GM23338 (cell line): Measurements from ENCODE around the gene DUS4L. TPM values are rescaled to one million over a fixed set of nuclear protein-coding genes. Genes with fewer than 3 reads are reported as not detected.

Experiments used
- ATAC-seq: fragments of 200-7000 bp; cut with Tn5 transposase; 3 replicates; pipeline ENCODE4 v1.9.1; 2020
- DNase-seq: peaks from one replicate; pipeline ENCODE4 v3.0.0-alpha.2; 2015; ENCODE audit warnings: low spot score
- H2AFZ ChIP-seq: fragments of 200-600 bp; sonication (generic); 2 replicates; pipeline ENCODE4 v1.8.0; 2016; ENCODE audit warnings: antibody characterized with exemption, mild to moderate bottlenecking, moderate library complexity
- H3F3A ChIP-seq: fragments of 200-600 bp; sonication (generic); replicated peaks from 2 replicates; pipeline ENCODE4 v1.8.0; 2017; ENCODE audit warnings: antibody characterized with exemption, mixed run types, low read depth
- H3K27ac ChIP-seq: fragments of 200-600 bp; sonication (generic); 2 replicates; pipeline ENCODE4 v1.6.1; 2016; ENCODE audit warnings: low read depth
- H3K27me3 ChIP-seq: fragments of 200-600 bp; sonication (generic); 2 replicates; pipeline ENCODE4 v1.8.0; 2016; ENCODE audit warnings: mild to moderate bottlenecking, mixed run types, moderate library complexity; ENCODE audit not compliant: insufficient read depth
- H3K36me3 ChIP-seq: fragments of 200-600 bp; sonication (generic); 2 replicates; pipeline ENCODE4 v1.8.0; 2016; ENCODE audit warnings: mild to moderate bottlenecking; ENCODE audit not compliant: insufficient read depth
- H3K4me1 ChIP-seq: fragments of 200-600 bp; sonication (generic); 2 replicates; pipeline ENCODE4 v1.8.0; 2016; ENCODE audit warnings: mild to moderate bottlenecking, moderate library complexity; ENCODE audit not compliant: insufficient read depth
- H3K4me2 ChIP-seq: fragments of 200-600 bp; sonication (generic); 2 replicates; pipeline ENCODE4 v1.7.1; 2017; ENCODE audit warnings: mixed run types
- H3K4me3 ChIP-seq: fragments of 200-600 bp; sonication (generic); 2 replicates; pipeline ENCODE4 v1.6.1; 2016; ENCODE audit warnings: mixed run types
- H3K79me2 ChIP-seq: fragments of 200-600 bp; sonication (generic); replicated peaks from 2 replicates; pipeline ENCODE4 v1.8.0; 2017; ENCODE audit warnings: mild to moderate bottlenecking; ENCODE audit not compliant: insufficient read depth
- H3K9me2 ChIP-seq: fragments of 200-600 bp; sonication (generic); 2 replicates; pipeline ENCODE4 v1.8.0; 2017; ENCODE audit not compliant: insufficient read depth
- H4K20me1 ChIP-seq: fragments of 200-600 bp; sonication (generic); replicated peaks from 2 replicates; pipeline ENCODE4 v1.8.0; 2017; ENCODE audit warnings: mild to moderate bottlenecking; ENCODE audit not compliant: insufficient read depth
- H3K27ac Mint-ChIP-seq: 2 replicates; pipeline ENCODE4 v1.8.0; 2020; ENCODE audit warnings: inconsistent platforms, mild to moderate bottlenecking, moderate library complexity, mixed read lengths
- H3K27me3 Mint-ChIP-seq: 3 replicates; pipeline ENCODE4 v1.8.0; 2022; ENCODE audit warnings: low read depth, mild to moderate bottlenecking, moderate library complexity, mixed read lengths, inconsistent platforms; ENCODE audit not compliant: insufficient read depth, poor library complexity
- H3K36me3 Mint-ChIP-seq: 3 replicates; pipeline ENCODE4 v1.8.0; 2021; ENCODE audit warnings: low read depth, mild to moderate bottlenecking, inconsistent platforms, moderate library complexity, mixed read lengths
- H3K4me1 Mint-ChIP-seq: 3 replicates; pipeline ENCODE4 v1.8.0; 2020; ENCODE audit warnings: mild to moderate bottlenecking, inconsistent platforms, mixed read lengths
- H3K4me3 Mint-ChIP-seq: 3 replicates; pipeline ENCODE4 v1.8.0; 2021; ENCODE audit warnings: moderate library complexity, mild to moderate bottlenecking, inconsistent platforms, mixed read lengths
- H3K9me3 Mint-ChIP-seq: 3 replicates; pipeline ENCODE4 v1.8.0; 2020; ENCODE audit warnings: moderate library complexity, mild to moderate bottlenecking, inconsistent platforms, mixed read lengths
- ETS1 ChIP-seq: IDR thresholded peaks from 2 replicates; pipeline ENCODE4 v1.6.1; 2016; ENCODE audit warnings: antibody characterized with exemption
- EZH2 ChIP-seq: fragments of 200-600 bp; sonication (generic); IDR thresholded peaks from one replicate; pipeline ENCODE4 v1.8.0; 2017; ENCODE audit warnings: antibody characterized with exemption, mild to moderate bottlenecking, low read depth; ENCODE audit not compliant: unreplicated experiment
- NANOG ChIP-seq: IDR thresholded peaks from 2 replicates; pipeline ENCODE4 v1.6.1; 2016; ENCODE audit warnings: antibody characterized with exemption, borderline replicate concordance
- STAT1 ChIP-seq: IDR thresholded peaks from one replicate; pipeline ENCODE4 v1.6.1; 2016; ENCODE audit warnings: antibody characterized with exemption; ENCODE audit not compliant: unreplicated experiment
- ZNF331 ChIP-seq: fragments of 250-450 bp; sonication (Bioruptor Pico); IDR thresholded peaks from 2 replicates; pipeline ENCODE4 v1.5.0; 2020; ENCODE audit warnings: low read depth, mild to moderate bottlenecking, moderate library complexity
- ZNF462 ChIP-seq: fragments of 250-450 bp; sonication (Bioruptor Pico); IDR thresholded peaks from 2 replicates; pipeline ENCODE4 v1.5.0; 2020; ENCODE audit warnings: mild to moderate bottlenecking, moderate library complexity
- polyA plus RNA-seq: library from polyadenylated mRNA; unstranded; fragments of >200 nt; fragmentation: Nextera tagmentation; extraction: Ambion mirVana; gene quantifications from 2 replicates; pipeline ENCODE4 v1.2.1, GENCODE V29; 2016
- total RNA-seq: library from RNA; depleted of rRNA; stranded (reverse); fragments of >200 nt; shearing (Covaris generic); gene quantifications from 2 replicates; pipeline ENCODE4 v1.2.3, GENCODE V29; 2014

Gene DUS4L
- total and polyA plus RNA-seq, 2 experiments from 2014 or later: 16.7 to 22.9 TPM

GRCh38 chr7:107573537-107573936 lies 9.8 kb downstream of the DUS4L start:
- Histone ChIP-seq H3K4me1 (no peaks in the 10 kb centered on the region), H3K4me3 (no peak overlapping the region), H3K79me2 (no peaks in the 10 kb centered on the region), H3K9me2 (no peaks in the 10 kb centered on the region), H4K20me1 (no peaks in the 10 kb centered on the region; the same call in 1 of the 2 replicates), H2AFZ (no peak overlapping the region), H3K27me3 (no peaks in the 10 kb centered on the region), H3F3A (no peaks in the 10 kb centered on the region), H3K27ac (no peak overlapping the region), H3K36me3 (peaks cover 10% of the 10 kb centered on the region; the same call in 1 of the 2 replicates), H3K4me2 (no peak overlapping the region)
- Mint-ChIP-seq H3K4me1 (no peaks in the 10 kb centered on the region), H3K27me3 (peaks cover 2% of the 10 kb centered on the region), H3K27ac (no peak overlapping the region), H3K4me3 (no peak overlapping the region), H3K36me3 (peaks cover 23% of the 10 kb centered on the region), H3K9me3 (no peaks in the 10 kb centered on the region)
- TF ChIP-seq ZNF331 (no peak), ZNF462 (CRISPR knock-in tag) (no peak), EZH2 (no peak), STAT1 (no peak)
- ATAC-seq (no peak), DNase-seq (no peak)

GRCh38 chr7:107579554-107579884 lies 15.7 kb downstream of the DUS4L start:
- ATAC-seq (peak; percentile 49), DNase-seq (no peak)
- Mint-ChIP-seq H3K4me1 (no peaks in the 10 kb centered on the region; the same call in 2 of the 3 replicates), H3K27me3 (peaks cover 12% of the 10 kb centered on the region), H3K36me3 (peaks cover 15% of the 10 kb centered on the region; the same call in 2 of the 3 replicates), H3K27ac (peak overlapping the region; percentile 96; the same call in 1 of the 2 replicates), H3K4me3 (peak overlapping the region; percentile 92), H3K9me3 (no peaks in the 10 kb centered on the region)
- Histone ChIP-seq H4K20me1 (no peaks in the 10 kb centered on the region), H2AFZ (peak overlapping the region; percentile 84), H3K4me3 (peak overlapping the region; percentile 77), H3K79me2 (no peaks in the 10 kb centered on the region), H3K27me3 (no peaks in the 10 kb centered on the region), H3K27ac (peak overlapping the region; percentile 82), H3K4me2 (peak overlapping the region; percentile 89), H3K9me2 (no peaks in the 10 kb centered on the region), H3K4me1 (no peaks in the 10 kb centered on the region), H3F3A (no peaks in the 10 kb centered on the region), H3K36me3 (peaks cover 3% of the 10 kb centered on the region; the same call in 1 of the 2 replicates)
- TF ChIP-seq ETS1 (no peak), NANOG (no peak), ZNF462 (CRISPR knock-in tag) (no peak)
